Measurements from ENCODE around the gene NUDT1. TPM values are rescaled to one million over a fixed set of nuclear protein-coding genes. Genes with fewer than 3 reads are reported as not detected.
A peak's percentile ranks its signal among the peaks of the same experiment; 100 is the strongest.

Gene NUDT1
- total RNA-seq, 1 donor from 2014 or later: 12.8 TPM

GRCh38 chr7:2233926-2234325, 8.1 kb upstream of the NUDT1 start:
- Mint-ChIP-seq H3K9me3 (ENCODE audit: unreplicated experiment) (no peaks in the 10 kb centered on the region), H3K27ac (ENCODE audit: unreplicated experiment) (peak overlapping the region; percentile 80), H3K36me3 (ENCODE audit: unreplicated experiment) (peaks cover 26% of the 10 kb centered on the region), H3K4me1 (ENCODE audit: unreplicated experiment) (peaks cover 14% of the 10 kb centered on the region), H3K27me3 (ENCODE audit: unreplicated experiment) (no peaks in the 10 kb centered on the region), H3K4me3 (ENCODE audit: unreplicated experiment) (peak overlapping the region; percentile 48)
- no peak for DNase-seq (ENCODE audit: extremely low spot score, unreplicated experiment)
- no peak for TF ChIP-seq CTCF (IDR thresholded peaks at IDR 0.05)

- peaks cover 23% of the 10 kb centered on the region for H3K36me3 Mint-ChIP-seq (ENCODE audit: unreplicated experiment)
- no peaks in the 10 kb centered on the region for H3K27me3 Mint-ChIP-seq (ENCODE audit: unreplicated experiment)
- H3K4me1 Mint-ChIP-seq (ENCODE audit: unreplicated experiment): peaks cover 22% of the 10 kb centered on the region
- no peak overlapping the region for H3K4me3 Mint-ChIP-seq (ENCODE audit: unreplicated experiment)
- no peak for TF ChIP-seq CTCF (IDR thresholded peaks at IDR 0.05)
- no peaks in the 10 kb centered on the region for H3K9me3 Mint-ChIP-seq (ENCODE audit: unreplicated experiment)
- no peak overlapping the region for H3K27ac Mint-ChIP-seq (ENCODE audit: unreplicated experiment)
- no peak for DNase-seq (ENCODE audit: extremely low spot score, unreplicated experiment)
These were observed 4.9 kb upstream of the NUDT1 start for GRCh38 chr7:2237109-2237602.

GRCh38 chr7:2239242-2239641, 2.8 kb upstream of the NUDT1 start:
- H3K4me3 Mint-ChIP-seq (ENCODE audit: unreplicated experiment): no peak overlapping the region
- peaks cover 23% of the 10 kb centered on the region for H3K36me3 Mint-ChIP-seq (ENCODE audit: unreplicated experiment)
- no peaks in the 10 kb centered on the region for H3K9me3 Mint-ChIP-seq (ENCODE audit: unreplicated experiment)
- H3K27ac Mint-ChIP-seq (ENCODE audit: unreplicated experiment): no peak overlapping the region
- no peak for DNase-seq (ENCODE audit: extremely low spot score, unreplicated experiment)
- peaks cover 23% of the 10 kb centered on the region for H3K4me1 Mint-ChIP-seq (ENCODE audit: unreplicated experiment)
- H3K27me3 Mint-ChIP-seq (ENCODE audit: unreplicated experiment): no peaks in the 10 kb centered on the region
- TF ChIP-seq CTCF (IDR thresholded peaks at IDR 0.05): no peak

- DNase-seq (ENCODE audit: extremely low spot score, unreplicated experiment): no peak
- H3K27ac Mint-ChIP-seq (ENCODE audit: unreplicated experiment): peak overlapping the region; percentile 83
- peak overlapping the region; percentile 95 for H3K4me3 Mint-ChIP-seq (ENCODE audit: unreplicated experiment)
- H3K27me3 Mint-ChIP-seq (ENCODE audit: unreplicated experiment): no peaks in the 10 kb centered on the region
- peaks cover 23% of the 10 kb centered on the region for H3K4me1 Mint-ChIP-seq (ENCODE audit: unreplicated experiment)
- no peak for TF ChIP-seq CTCF (IDR thresholded peaks at IDR 0.05)
- H3K9me3 Mint-ChIP-seq (ENCODE audit: unreplicated experiment): no peaks in the 10 kb centered on the region
- H3K36me3 Mint-ChIP-seq (ENCODE audit: unreplicated experiment): peaks cover 6% of the 10 kb centered on the region
These were observed 759 bp downstream of the NUDT1 start for GRCh38 chr7:2242541-2243429.

GRCh38 chr7:2243458-2243857, 1.4 kb downstream of the NUDT1 start:
- TF ChIP-seq CTCF (IDR thresholded peaks at IDR 0.05): no peak
- no peak for DNase-seq (ENCODE audit: extremely low spot score, unreplicated experiment)
- peaks cover 28% of the 10 kb centered on the region for H3K4me1 Mint-ChIP-seq (ENCODE audit: unreplicated experiment)
- H3K27me3 Mint-ChIP-seq (ENCODE audit: unreplicated experiment): no peaks in the 10 kb centered on the region
- no peak overlapping the region for H3K27ac Mint-ChIP-seq (ENCODE audit: unreplicated experiment)
- H3K4me3 Mint-ChIP-seq (ENCODE audit: unreplicated experiment): no peak overlapping the region
- no peaks in the 10 kb centered on the region for H3K9me3 Mint-ChIP-seq (ENCODE audit: unreplicated experiment)
- H3K36me3 Mint-ChIP-seq (ENCODE audit: unreplicated experiment): peaks cover under 1% of the 10 kb centered on the region

All from osteocyte (in vitro differentiated cells).